SW 1271 (cell line): ENCODE measurements around the gene ARMC9.
A peak's percentile ranks its signal among the peaks of the same experiment; 100 is the strongest.
"Not testable (repeated sequence)": the region's sequence is repeated elsewhere in the genome, so short reads cannot be mapped to it uniquely, and the experiment has no call there.

Experiments used
- DNase-seq, 2 experiments: peaks; one replicate each; lab custom pipeline; 2025; lab: John Stamatoyannopoulos, UW

Gene ARMC9, protein sequence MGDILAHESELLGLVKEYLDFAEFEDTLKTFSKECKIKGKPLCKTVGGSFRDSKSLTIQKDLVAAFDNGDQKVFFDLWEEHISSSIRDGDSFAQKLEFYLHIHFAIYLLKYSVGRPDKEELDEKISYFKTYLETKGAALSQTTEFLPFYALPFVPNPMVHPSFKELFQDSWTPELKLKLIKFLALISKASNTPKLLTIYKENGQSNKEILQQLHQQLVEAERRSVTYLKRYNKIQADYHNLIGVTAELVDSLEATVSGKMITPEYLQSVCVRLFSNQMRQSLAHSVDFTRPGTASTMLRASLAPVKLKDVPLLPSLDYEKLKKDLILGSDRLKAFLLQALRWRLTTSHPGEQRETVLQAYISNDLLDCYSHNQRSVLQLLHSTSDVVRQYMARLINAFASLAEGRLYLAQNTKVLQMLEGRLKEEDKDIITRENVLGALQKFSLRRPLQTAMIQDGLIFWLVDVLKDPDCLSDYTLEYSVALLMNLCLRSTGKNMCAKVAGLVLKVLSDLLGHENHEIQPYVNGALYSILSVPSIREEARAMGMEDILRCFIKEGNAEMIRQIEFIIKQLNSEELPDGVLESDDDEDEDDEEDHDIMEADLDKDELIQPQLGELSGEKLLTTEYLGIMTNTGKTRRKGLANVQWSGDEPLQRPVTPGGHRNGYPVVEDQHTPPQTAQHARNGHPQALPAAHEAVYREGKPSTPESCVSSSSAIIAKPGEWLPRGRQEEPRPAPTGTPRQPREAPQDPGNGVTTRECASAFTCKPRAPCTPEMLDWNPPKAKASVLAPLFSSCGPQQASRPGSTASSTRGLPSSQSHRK

DNA sequence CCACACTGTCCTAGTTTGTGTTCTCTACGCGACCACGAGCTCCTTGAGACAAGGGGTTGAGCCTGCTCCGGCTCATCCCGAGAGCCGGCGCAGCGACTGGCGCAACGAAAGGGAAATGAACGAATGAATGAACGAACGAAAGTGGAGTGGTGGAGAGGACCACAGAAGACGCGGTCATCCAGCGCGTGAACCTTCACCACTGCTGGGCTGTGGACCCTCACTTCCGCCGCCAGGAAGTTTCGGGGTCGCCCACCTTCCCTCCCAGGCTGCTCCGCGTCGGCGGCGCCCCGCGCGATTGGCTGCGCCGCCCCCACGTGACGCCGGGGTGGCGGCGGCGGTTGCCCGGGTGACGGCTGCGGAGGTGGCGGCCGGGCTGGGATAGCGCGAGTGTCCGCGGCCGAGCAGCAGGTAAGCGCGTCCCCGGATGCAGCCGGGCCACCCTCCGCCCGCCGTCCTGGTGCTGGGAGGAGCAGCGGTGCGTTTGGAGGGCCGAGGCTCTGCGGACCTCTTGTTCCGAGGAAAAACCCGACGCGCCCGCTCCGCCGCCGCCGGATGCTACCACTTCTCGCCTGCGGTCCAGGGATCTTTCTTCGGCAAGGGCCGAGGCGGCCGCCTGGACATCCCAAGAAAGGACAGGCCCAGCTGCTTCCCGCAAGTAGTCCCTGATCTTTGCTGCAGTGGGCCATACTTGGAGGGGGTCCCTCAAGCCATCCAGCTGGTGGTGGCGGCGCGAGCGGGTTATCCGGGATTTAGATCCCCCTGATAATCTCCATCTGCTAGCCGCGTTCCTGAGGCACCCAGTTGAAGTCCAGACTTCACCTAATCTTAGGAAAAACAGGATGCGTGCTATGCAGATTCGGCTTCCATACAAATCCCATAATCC is at the start of gene ARMC9:
Gene ARMC9 (plus strand): TSS at position 341 of the 883 bp plus-strand sequence. CDS start 7,608 bp downstream, outside the sequence.
- peak; percentile 27 to 69 for DNase-seq

DNA sequence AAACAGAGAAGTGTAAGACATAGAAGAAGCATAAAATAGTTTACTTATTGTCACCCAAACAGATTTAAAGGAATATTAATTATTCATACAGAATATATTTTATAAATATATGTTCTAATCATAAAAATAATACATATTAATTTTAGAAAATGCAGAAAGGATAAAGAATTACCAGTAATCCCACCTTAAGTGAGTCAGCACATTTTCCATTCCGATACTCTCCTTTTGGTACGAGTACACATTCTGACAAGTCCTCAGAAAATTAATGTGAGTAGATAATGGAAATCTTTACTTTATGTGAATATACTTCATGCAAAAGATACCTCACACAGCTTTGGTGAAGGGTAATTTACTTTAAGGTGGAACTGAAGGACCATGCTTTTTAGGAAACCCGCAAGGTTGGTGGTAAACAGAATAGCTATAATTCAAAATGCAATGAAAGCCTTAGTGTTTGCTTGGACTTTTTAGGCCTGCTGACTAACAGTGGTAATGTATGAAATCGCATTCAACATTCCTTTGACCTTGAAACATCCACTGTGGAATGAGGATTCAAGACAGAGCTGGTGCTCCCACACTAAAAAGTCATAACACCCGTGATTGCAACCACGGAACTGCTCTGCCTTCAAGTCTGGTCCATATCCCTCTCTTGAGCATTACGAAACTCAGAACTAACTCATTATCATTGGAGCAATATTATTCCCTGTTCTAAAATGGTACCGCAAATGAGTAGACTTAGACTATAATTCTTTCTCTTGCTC is 45.5 kb upstream of the ARMC9 start:
- no peak for DNase-seq

DNA sequence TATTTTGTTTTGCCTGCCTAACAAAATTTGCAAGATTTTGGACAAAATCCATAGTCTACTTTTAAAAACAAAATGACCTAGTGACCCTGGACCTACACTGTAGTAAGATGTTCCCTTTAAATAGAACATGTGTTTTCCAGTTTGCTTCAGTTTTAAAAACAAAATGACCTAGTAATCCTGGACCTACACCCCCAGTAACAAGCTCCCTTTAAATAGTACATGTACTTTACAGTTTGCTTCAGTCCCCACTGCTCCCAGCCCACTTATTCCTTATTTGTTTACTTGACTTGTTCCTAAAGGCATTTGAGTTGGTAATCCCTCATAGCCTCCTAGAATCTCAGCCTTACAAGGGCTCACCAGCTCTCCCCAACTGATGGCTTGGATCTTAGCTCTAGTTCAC is 39.1 kb upstream of the ARMC9 start:
- no peak for DNase-seq

DNA sequence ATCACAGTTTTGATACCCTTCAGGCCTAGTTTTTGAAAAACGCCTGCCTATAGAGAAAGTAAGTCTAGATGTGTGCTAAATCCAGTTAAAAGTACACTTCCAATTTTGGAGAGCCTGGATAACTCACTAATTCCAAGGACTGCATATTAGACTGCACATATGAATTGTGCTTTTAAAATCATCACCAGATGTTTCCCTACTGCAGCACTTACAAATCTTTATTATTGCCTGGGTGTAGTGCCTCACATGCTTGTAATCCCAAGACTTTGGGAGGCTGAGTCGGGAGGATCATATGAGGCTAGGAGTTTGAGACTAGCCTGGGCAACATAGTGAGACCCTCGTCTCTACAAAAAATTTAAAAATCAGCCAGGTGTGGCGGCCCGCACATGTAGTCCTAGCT is 37.7 kb upstream of the ARMC9 start:
- no peak for DNase-seq

DNA sequence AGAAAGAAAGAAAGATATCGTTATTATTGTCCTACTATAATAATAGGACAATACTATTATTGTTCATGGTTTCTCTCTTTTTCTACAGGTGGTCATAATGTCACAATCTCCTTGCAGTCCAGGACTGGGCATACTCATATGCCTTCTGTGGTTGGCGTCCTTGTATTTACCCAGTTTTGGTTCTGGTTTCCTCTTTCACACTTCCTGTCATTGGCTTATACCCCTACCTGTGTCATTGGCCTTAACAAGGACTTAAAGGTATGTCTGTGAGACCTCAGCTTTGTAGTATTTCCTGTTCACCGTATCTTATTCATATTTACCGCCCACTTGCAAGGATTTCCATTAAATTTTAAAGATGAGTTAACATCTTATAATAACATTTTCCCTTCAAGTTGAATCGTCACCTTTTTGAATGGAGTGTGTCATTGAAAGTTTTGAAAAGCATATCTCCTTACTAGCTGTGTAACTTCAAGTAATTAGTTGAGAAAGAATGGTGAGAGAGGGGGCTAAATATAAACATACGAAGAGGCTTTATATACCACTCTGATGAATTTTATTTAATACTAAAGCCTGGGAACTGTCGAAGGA is 37.1 kb upstream of the ARMC9 start:
- no peak for DNase-seq

DNA sequence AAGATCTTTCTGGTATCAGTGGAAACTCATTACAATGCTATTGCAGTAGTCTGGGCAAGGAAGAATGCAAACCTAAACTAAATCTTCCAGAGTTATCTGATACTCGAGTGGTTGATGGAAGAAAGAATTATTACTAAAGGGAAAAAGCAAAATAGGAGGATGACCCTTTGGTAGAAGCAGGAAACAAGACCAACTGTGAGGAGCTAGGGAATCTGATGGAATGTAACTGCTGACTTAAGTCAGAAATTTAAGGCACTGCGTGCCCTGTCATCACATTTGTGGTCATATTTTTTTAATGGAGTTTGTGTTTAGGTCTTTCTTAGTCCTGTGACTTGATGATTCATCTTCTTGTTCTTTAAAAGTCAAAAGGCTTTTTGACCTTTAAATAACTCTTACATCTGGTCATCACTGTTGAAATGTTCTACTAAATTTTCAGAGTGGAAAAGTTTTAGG is 36.5 kb upstream of the ARMC9 start:
- peak; percentile 65 to 84 for DNase-seq

DNA sequence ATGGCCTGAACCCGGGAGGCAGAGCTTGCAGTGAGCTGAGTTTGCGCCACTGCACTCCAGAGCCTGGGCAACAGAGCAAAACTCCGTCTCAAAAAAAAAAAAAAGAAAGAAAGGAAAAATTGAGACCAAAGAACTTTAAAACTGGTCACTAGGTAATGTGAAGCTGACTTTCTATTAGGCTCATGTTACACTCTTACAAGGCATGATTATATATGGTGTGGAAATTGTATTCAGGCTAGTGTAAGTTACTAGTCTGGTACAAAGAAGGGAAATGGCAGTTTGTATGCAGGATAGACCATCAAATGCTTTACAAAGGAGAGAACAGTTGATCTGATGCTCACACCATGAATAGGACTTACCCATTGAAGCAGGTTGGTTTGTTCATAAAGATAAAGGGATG is 35.4 kb upstream of the ARMC9 start:
- DNase-seq = no peak

DNA sequence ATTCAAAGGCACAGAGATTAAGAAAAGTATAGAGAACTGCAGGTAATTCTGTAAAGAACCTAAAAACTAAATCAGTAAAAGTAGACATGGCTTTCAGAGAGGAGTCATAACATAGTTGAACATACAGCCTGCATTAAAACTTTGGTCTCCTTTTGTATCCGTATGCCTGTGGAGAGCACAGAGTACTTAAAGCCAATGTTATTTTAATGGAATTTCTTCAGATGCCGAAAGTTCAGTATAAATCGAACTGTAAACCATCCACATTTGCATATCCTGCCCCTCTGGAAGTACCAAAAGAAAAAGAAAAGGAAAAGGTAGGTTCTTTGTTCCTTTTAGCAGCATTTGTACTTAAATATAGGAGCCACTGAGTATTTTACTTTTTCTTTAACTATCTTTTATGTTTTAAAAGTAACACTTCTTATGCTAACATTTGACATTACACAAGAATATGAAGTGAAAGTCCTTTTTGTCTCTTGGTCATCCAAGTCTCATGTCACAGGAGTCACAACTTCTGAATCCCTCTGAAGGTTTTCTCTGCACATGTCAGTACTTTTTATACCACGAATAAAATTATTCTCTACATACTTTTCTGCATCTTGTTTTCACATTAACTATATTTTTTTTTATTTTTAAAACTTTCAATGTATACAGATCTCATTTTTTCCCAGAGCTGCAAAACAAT is 34.9 kb upstream of the ARMC9 start:
- DNase-seq = no peak

DNA sequence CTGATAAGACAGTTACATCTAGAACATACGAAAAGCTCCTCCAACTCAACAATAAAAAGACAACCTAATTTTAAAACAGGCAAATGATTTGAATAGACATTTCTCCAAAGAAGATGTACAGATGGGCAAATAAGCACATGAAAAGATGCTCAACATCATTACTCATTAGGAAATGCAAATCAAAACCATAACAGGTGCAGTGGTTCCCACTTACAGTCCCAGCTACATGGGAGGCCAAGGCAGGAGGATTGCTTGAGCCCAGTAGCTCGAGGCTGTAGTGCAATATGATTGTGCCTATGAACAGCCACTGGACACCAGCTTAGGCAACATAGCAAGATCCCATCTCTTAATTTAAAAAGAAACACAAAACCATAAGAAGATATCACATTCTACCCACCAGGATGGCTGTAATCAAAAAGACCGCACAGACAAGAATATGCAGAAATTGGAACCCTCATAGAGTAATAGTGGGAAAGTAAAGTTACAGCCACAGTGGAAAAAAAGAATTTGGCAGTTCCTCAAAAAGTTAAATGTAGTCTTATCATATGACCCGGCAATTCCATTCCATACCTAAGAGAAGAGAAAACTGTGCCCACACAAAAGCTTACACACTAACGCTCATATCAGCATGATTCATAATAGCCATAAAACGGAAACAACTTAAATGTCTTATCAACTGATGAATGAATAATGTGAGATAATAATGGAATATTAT is 30.5 kb upstream of the ARMC9 start:
- no peak for DNase-seq

DNA sequence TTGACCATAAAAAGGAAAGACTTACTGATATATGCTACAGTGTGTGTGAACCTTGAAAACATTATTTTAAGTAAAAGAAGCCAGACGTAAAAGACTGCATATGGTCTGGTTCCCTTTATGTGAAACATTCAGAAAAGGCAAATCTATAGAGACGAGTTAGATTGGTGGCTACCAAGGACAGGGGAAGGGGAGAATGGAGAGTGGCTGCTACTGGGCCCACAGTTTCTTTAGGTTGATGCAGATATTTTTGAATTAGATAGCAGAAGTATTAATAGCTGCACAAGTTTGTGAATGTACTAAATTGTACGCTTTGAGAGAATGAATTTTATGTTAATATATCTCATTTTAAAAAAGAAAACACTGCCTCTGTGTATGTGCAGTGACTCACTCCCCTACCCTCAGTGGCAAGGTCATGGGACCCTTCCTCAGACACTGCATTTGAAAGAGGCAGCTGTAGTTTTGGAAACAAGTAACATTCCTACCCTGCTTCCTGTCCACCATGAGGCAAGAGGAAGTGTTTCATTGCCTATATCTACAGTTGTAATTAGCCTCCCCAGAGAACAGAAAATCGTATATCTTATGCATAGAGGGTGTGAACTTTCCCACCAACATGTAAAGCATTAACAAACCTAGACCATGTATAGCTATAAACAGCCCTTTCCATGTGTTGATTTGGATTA is 29.8 kb upstream of the ARMC9 start:
- no peak for DNase-seq

DNA sequence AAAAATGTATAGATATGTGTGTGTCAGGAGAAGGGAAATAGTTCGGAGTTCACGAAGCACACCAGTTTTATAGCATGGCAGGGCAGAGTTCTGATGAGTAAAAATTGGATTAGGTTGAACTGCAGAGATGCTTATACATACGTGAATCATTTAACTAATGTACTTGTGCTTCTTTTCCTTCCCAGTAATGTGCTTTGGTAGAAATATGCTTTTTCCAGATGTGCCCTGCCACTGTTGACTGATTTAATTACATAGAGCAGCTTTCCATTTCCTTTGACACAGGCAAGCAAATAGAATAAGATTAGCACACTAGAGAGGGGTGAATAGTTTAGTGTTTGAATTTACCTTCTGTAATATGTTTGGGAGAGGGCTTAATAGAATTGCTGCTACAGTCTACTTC is 28.9 kb upstream of the ARMC9 start:
- no peak for DNase-seq

DNA sequence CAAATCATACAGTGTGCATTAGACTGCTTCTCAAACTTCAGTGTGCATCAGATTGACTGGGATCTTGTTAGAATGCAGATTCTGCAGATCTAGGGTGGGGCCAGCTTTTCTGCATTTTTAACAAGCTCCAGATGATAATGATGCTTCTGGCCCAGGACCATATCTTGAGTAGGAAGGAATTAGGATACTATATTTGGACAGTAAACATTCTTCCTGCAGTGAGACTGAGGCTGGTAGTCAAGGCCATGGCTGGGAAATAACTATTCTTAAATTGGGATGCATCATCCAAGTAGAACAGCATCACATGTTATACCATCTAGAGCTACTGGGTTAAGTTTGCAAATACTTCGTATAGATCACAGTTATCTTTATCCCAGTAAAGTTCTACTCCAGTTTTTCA is 28.4 kb upstream of the ARMC9 start:
- no peak for DNase-seq

DNA sequence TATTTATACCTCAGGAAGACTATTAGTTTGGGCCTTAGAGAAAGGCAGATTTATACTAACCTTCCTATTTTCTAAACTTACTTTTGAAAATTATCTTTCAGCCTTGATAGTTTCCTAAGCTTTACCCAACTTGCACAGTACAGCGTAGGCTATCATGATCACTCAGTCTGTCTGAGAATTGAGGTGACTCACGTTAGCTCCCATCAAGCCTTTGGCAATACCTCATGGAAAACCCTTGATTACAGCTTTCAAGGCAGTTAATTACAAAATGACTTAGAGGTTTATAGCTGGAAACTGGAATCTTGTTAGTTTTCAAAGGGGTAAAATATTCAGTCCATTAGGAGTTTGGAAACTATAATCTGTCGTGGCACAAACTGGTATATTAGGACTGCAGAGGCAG is 26.4 kb upstream of the ARMC9 start:
- DNase-seq = no peak

DNA sequence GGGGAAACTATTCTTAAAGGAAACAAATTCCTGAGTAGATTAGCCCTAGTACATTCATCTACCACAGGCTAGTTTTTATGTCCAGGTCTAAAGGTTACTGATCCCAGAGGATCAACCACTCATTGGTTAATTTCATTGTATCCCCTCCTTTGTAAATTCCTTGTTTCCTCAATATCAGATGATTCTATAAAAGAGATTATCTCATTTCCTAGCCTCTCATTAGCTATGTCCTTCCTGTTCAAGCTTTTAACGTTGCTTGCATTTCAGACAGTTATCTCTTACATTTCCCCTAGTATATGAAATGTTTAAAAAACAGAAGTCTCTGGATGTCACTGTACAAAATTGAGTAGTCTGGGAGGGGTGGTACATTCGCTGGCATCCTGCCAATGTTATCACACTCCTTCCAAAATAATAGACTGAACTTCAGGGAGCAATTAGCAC is 24.2 kb upstream of the ARMC9 start:
- no peak for DNase-seq

DNA sequence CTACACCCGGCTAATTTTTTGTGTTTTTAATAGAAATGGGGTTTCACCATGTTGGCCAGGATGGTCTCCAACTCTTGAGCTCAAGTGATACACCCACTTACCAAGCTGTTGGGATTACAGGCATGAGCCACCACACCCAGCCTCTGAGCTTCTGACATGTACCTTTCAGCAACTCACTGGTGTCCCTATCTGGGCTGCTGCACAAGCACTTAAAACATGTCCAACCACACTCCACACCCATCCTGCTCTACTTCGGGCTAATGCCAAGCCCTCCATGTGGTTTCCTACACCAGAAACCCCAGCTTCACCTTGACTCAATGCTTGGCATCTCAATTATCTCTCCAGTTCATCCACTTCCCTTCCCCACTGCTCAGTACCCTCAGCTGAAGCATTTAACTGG is 22.4 kb upstream of the ARMC9 start:
- no peak for DNase-seq

DNA sequence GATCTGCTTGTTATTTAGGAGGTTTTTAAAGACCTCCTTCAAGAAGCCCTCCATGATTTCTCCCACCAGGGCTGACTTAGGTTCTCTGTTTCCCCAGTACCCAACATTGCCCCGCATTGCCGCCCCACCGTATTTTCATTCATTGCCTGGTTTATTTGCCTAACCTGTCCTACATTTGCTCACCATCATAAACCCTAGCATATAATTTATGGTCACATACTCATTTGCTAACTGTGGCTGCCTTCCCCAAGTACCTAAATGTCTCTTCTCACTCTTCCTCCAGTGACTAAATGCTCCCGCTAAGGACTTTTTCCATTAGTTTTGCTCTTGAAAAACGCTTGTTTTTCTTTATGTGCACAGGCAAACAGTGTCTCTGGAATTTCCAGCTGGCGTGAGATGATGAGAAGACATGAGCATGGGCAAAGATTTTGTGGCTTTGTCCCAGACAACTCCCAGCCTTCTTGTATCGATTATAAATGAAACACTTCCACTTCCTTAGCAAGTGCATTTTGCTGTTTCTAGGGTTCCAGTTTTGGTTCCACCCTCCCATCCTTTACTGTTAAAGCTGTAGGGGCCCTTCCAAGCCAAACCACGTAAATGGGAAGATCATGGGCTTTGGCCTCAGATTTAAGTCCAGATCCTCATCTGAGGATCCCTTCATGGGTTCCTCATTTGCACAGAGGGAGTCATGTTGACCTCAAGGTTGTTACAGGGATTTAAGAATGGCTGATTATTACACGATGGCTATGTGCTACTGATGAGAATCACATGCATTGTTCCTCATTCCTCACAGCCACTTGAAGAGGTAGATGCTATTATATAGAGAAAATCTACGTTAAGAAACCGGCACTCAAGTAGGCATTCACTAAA is 21.0 kb upstream of the ARMC9 start:
- DNase-seq = no peak

DNA sequence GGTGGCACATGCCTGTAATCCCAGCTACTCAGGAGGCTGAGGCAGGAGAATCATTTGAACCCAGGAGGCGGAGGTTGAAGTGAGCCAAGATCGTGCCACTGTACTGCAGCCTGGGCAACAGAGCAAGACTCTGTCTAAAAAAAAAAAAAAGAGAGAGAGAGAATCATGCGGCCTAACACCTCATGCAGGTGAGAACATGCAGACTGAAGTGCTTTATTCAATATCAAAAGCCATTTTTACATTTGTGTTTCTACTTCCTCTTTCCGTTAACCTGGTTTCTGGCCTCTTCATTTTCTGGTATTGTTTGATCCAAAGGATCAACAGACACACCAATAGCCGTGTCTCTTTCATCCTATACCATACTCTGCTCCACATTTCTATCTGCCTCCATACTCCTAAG is 19.6 kb upstream of the ARMC9 start:
- not testable (repeated sequence) for DNase-seq

DNA sequence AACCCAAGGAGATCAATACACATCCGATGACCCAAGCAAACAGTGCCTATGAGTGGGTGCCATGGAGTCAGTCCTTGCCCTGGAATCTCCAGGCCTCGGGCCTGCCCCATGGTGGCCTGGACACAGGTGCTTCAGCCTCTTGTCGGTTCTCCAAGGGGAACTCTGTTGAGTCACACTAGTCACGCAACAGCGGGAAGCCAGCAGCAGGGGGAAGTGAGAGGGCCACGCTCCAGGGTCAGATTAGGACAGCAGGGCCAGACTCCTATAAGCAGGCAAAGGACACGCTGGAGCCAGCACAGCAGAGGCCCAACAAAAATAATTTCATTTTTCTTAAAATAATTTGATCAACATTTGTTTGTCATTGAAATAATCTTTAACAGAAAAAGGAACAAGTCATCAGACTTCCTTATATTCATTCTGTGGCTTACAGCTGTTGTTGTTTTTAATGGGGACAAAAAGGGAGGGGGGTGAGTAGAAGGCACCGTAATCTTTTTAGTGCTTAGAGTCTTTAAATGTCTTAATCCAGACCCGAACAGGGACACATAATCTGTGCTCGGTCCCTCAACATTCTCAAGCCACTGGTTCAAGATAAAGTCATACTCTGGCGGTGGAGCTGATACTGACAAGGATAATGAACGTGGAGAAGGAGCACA is 16.4 kb upstream of the ARMC9 start:
- DNase-seq = no peak
